ENCODE data around the gene CCT6B. TPM values are rescaled to one million over a fixed set of nuclear protein-coding genes. Genes with fewer than 3 reads are reported as not detected.

CCT6B gene
- total and polyA plus RNA-seq, 2 donors, result 1.5 to 8.3 TPM

- no peak for DNase-seq (ENCODE audit: extremely low spot score)
- H3K4me3 ChIP-seq (ENCODE audit: low read depth, low read length), result no peak overlapping the region
- no peaks in the 10 kb centered on the region for H3K4me1 ChIP-seq (ENCODE audit: insufficient read depth)
- WGBS, result 81% methylated on average over 2 of the region's 2 CpGs
- H3K36me3 ChIP-seq (ENCODE audit: insufficient read depth), result peaks cover 2% of the 10 kb centered on the region
- H3K27ac ChIP-seq (ENCODE audit: low read depth), result no peak overlapping the region
Observed at GRCh38 chr17:34993031-34993430, 31.8 kb upstream of the CCT6B start.

DNA sequence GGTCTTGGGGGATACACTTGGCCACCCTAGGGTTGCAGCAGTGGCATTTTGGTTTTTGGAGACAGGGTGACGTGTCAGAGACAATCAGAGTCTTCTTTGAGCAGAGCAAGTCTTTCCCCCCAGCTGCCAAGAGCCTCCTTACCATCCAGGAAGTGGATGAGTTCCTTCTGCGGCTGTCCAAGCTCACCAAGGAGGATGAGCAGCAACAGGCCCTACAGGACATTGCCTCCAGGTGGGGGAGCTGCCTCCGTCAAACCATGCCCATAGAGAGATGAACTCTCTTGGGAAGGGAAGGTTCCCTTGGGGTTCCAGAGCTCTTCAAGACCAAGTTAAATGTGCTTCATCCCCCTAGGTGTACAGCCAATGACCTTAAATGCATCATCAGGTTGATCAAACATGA, 30.3 kb upstream of the CCT6B start:
- no peak overlapping the region for H3K27ac ChIP-seq (ENCODE audit: low read depth)
- WGBS, result 92% methylated on average over 3 of the region's 3 CpGs
- H3K4me3 ChIP-seq (ENCODE audit: low read depth, low read length), result no peak overlapping the region

GRCh38 chr17:34990921-34991365, 29.7 kb upstream of the CCT6B start:
- 27% methylated on average over 6 of the region's 6 CpGs for WGBS
- no peak for DNase-seq (ENCODE audit: extremely low spot score)
- no peak overlapping the region for H3K27ac ChIP-seq (ENCODE audit: low read depth)
- H3K36me3 ChIP-seq (ENCODE audit: insufficient read depth), result peaks cover 3% of the 10 kb centered on the region
- H3K4me1 ChIP-seq (ENCODE audit: insufficient read depth), result no peaks in the 10 kb centered on the region
- no peak overlapping the region for H3K4me3 ChIP-seq (ENCODE audit: low read depth, low read length)

More for the DNA sequence above, 30.3 kb upstream of the CCT6B start:
- peaks cover 2% of the 10 kb centered on the region for H3K36me3 ChIP-seq (ENCODE audit: insufficient read depth)
- H3K4me1 ChIP-seq (ENCODE audit: insufficient read depth), result no peaks in the 10 kb centered on the region
- DNase-seq (ENCODE audit: extremely low spot score), result no peak

GRCh38 chr17:34989473-34989872, 28.2 kb upstream of the CCT6B start:
- no peak overlapping the region for H3K4me3 ChIP-seq (ENCODE audit: low read depth, low read length)
- 94% methylated on average over 10 of the region's 10 CpGs for WGBS

DNA sequence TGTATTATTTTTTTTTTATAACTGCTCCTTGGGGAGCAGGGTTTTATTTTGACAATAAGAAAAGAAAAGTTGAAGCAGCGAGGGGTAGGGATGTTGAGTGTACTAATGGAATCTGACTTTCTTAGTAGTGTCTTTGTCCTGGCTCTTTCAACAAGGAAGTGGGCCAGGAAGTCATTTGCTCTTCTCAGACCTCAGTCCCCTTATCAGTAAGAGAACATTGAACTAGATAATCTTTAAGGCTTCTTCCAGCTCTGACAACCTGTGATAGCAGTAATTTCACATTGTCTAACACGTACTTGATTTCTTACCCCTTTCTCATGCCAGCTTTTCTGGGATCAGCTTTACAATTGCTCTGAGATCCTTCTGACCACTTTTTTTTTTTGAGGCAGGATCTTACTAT, 27.4 kb upstream of the CCT6B start:
- no peak overlapping the region for H3K4me3 ChIP-seq (ENCODE audit: low read depth, low read length)
- no peak for DNase-seq (ENCODE audit: extremely low spot score)
- no peaks in the 10 kb centered on the region for H3K4me1 ChIP-seq (ENCODE audit: insufficient read depth)
- peaks cover 8% of the 10 kb centered on the region for H3K36me3 ChIP-seq (ENCODE audit: insufficient read depth)
- H3K27ac ChIP-seq (ENCODE audit: low read depth), result no peak overlapping the region
- 79% methylated on average over 2 of the region's 2 CpGs for WGBS

More at GRCh38 chr17:34989473-34989872, 28.2 kb upstream of the CCT6B start:
- DNase-seq (ENCODE audit: extremely low spot score), result no peak
- H3K36me3 ChIP-seq (ENCODE audit: insufficient read depth), result peaks cover 8% of the 10 kb centered on the region
- no peaks in the 10 kb centered on the region for H3K4me1 ChIP-seq (ENCODE audit: insufficient read depth)
- no peak overlapping the region for H3K27ac ChIP-seq (ENCODE audit: low read depth)

DNA sequence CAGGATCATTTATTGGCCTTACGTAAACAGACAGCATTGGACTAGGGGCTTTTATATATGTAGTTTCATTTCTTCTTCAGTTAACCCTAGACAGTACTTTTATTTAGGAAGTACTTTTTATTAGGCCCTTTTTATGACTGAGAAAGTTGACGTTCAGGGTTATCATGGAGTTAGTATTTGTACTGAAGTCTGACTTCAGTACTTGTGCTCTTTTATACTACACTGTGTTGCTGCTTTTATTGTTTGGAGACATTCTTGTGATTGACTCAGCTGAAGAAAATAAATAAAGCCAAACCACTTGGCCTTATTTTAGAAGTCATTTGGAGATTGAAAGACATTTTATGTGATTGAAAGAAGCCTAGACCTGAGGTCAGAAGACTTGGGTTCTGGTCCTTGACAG, 26.0 kb upstream of the CCT6B start:
- H3K4me3 ChIP-seq (ENCODE audit: low read depth, low read length), result no peak overlapping the region
- WGBS, result 78% methylated on average over 2 of the region's 2 CpGs
- DNase-seq (ENCODE audit: extremely low spot score), result no peak
- H3K4me1 ChIP-seq (ENCODE audit: insufficient read depth), result no peaks in the 10 kb centered on the region
- peaks cover 8% of the 10 kb centered on the region for H3K36me3 ChIP-seq (ENCODE audit: insufficient read depth)
- H3K27ac ChIP-seq (ENCODE audit: low read depth), result no peak overlapping the region

GRCh38 chr17:34981538-34982241, 20.4 kb upstream of the CCT6B start:
- WGBS, result 8% methylated on average over 8 of the region's 8 CpGs
- peak overlapping the region; percentile 99 for H3K27ac ChIP-seq (ENCODE audit: low read depth)
- H3K36me3 ChIP-seq (ENCODE audit: insufficient read depth), result peaks cover 6% of the 10 kb centered on the region
- DNase-seq (ENCODE audit: extremely low spot score), result no peak
- H3K4me1 ChIP-seq (ENCODE audit: insufficient read depth), result no peaks in the 10 kb centered on the region
- H3K4me3 ChIP-seq (ENCODE audit: low read depth, low read length), result peak overlapping the region; percentile 96

GRCh38 chr17:34980681-34981537, 19.6 kb upstream of the CCT6B start:
- Histone ChIP-seq H3K4me3 (ENCODE audit: low read depth, low read length) (peak overlapping the region; percentile 96), H3K36me3 (ENCODE audit: insufficient read depth) (peaks cover 5% of the 10 kb centered on the region), H3K4me1 (ENCODE audit: insufficient read depth) (no peaks in the 10 kb centered on the region), H3K27ac (ENCODE audit: low read depth) (peak overlapping the region; percentile 99)
- WGBS, result under 1% methylated on average over 69 of the region's 69 CpGs
- DNase-seq (ENCODE audit: extremely low spot score), result no peak

DNA sequence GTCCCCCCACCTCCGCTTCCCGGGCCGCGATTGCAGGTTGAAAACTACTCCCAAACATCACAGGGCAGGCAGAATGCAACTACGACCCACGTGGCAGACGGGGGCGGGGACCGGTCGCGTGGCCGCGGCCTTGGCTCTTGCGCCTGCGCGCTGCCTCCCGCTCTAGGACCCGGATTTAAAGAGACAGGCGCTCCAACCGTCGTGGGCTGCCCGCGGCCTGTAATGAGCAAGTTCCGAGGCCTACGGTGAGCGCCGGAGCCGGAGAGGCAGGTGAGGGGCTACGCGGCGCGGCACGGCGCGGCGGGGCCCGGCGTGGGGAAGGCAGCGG, 19.1 kb upstream of the CCT6B start, which contains the start of gene LIG3:
Gene LIG3 (plus strand): TSS at position 160 of the 328 bp plus-strand sequence. CDS start 2,494 bp downstream, outside the sequence.
- Histone ChIP-seq H3K36me3 (ENCODE audit: insufficient read depth) (no peaks in the 10 kb centered on the region), H3K27ac (ENCODE audit: low read depth) (peak within 1 kb of the TSS; percentile 99), H3K4me3 (ENCODE audit: low read depth, low read length) (peak within 1 kb of the TSS; percentile 96), H3K4me1 (ENCODE audit: insufficient read depth) (no peaks in the 10 kb centered on the region)
- DNase-seq (ENCODE audit: extremely low spot score), result no peak
- WGBS, result under 1% methylated on average over 39 of the region's 39 CpGs

- peak overlapping the region; percentile 96 for H3K4me3 ChIP-seq (ENCODE audit: low read depth, low read length)
- H3K36me3 ChIP-seq (ENCODE audit: insufficient read depth), result no peaks in the 10 kb centered on the region
- WGBS, result 13% methylated on average over 15 of the region's 15 CpGs
- DNase-seq (ENCODE audit: extremely low spot score), result no peak
- no peak overlapping the region for H3K27ac ChIP-seq (ENCODE audit: low read depth)
- H3K4me1 ChIP-seq (ENCODE audit: insufficient read depth), result no peaks in the 10 kb centered on the region
Observed at GRCh38 chr17:34979650-34980352, 18.5 kb upstream of the CCT6B start.

DNA sequence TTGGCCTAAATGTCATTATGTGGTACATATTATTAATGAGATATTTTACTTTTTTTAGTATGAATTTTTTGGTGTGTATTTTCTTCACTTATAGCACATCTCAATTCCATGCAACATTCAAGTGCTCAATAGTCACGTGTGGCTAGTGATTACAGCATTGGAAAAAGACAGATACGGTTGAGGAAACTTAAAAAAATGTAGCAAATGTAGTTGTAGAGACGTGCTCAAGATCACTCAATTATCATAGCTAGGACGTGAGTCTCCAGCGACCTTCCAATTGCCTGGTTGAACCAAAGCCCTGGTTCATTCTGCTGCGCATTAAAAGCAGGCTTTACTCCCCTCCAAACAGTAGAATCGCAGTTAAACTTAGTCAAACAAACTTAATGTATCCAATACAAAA, 17.9 kb upstream of the CCT6B start:
- 88% methylated on average over 7 of the region's 7 CpGs for WGBS
- Histone ChIP-seq H3K36me3 (ENCODE audit: insufficient read depth) (no peaks in the 10 kb centered on the region), H3K4me1 (ENCODE audit: insufficient read depth) (no peaks in the 10 kb centered on the region), H3K27ac (ENCODE audit: low read depth) (no peak overlapping the region), H3K4me3 (ENCODE audit: low read depth, low read length) (no peak overlapping the region)
- DNase-seq (ENCODE audit: extremely low spot score), result no peak

DNA sequence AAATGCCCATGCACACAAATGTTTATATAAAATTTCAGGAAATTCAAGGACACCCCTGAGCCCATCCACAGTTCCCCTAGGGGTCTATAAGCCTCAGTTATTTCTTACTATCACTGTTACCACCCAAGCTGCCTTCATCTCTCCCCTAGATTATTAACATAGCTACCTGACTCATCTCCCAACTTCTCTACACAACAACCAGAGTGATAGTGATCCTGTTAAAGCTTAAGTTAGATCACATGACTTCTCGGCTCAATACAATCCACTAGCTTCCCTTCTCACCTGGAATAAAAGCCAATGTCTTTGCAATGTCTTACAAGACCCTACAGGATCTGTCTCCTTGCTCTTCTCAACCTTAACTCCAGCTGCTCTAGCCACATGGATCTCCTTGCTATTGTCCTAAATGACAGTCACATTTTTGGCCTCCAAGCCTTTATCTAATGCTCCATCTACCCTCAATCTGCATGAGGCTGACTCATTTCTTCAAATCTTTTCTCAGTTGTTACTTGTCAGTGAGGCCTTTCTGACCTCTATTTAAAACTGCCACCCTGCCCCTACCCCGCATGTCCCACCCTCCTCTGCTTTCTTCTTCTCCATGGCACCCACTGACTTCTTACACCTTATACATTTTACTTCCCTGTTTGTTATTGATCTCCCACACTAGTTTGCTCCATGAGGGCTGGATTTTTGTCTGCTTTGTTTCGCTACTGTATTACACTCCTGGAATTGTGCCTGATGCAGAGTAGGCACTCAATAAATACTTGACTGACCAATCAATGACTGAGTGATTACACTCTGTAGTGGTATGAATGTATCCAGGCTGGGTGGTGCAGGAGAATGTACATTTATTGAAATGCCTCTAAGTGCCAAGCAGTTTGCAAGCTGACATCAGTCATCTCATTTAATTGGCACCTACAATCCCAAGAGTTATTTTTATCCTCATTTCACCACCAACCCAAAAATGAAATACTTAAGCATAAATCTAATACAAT, 13.8 kb upstream of the CCT6B start:
- no peak for DNase-seq (ENCODE audit: extremely low spot score)
- no peaks in the 10 kb centered on the region for H3K36me3 ChIP-seq (ENCODE audit: insufficient read depth)
- no peak overlapping the region for H3K4me3 ChIP-seq (ENCODE audit: low read depth, low read length)
- WGBS, result 81% methylated on average over 3 of the region's 3 CpGs
- H3K4me1 ChIP-seq (ENCODE audit: insufficient read depth), result no peaks in the 10 kb centered on the region
- no peak overlapping the region for H3K27ac ChIP-seq (ENCODE audit: low read depth)

GRCh38 chr17:34974179-34974578, 12.9 kb upstream of the CCT6B start:
- 17% methylated on average over 2 of the region's 2 CpGs for WGBS
- no peaks in the 10 kb centered on the region for H3K36me3 ChIP-seq (ENCODE audit: insufficient read depth)
- H3K4me1 ChIP-seq (ENCODE audit: insufficient read depth), result no peaks in the 10 kb centered on the region
- DNase-seq (ENCODE audit: extremely low spot score), result no peak
- H3K4me3 ChIP-seq (ENCODE audit: low read depth, low read length), result no peak overlapping the region
- H3K27ac ChIP-seq (ENCODE audit: low read depth), result no peak overlapping the region

Measured in urinary bladder (tissue), 4 donors.